DMS114 treated with DMSO at 0.1 percent for 48 hours (cell line): ENCODE results near the gene GCLM.
"Not testable (repeated sequence)": the region's sequence is repeated elsewhere in the genome, so short reads cannot be mapped to it uniquely, and the experiment has no call there.

Experiments used
- DNase-seq: peaks from one replicate; lab custom pipeline; 2025; ENCODE audit not compliant: unreplicated experiment; lab: John Stamatoyannopoulos, UW

The GCLM gene, protein sequence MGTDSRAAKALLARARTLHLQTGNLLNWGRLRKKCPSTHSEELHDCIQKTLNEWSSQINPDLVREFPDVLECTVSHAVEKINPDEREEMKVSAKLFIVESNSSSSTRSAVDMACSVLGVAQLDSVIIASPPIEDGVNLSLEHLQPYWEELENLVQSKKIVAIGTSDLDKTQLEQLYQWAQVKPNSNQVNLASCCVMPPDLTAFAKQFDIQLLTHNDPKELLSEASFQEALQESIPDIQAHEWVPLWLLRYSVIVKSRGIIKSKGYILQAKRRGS

DNA sequence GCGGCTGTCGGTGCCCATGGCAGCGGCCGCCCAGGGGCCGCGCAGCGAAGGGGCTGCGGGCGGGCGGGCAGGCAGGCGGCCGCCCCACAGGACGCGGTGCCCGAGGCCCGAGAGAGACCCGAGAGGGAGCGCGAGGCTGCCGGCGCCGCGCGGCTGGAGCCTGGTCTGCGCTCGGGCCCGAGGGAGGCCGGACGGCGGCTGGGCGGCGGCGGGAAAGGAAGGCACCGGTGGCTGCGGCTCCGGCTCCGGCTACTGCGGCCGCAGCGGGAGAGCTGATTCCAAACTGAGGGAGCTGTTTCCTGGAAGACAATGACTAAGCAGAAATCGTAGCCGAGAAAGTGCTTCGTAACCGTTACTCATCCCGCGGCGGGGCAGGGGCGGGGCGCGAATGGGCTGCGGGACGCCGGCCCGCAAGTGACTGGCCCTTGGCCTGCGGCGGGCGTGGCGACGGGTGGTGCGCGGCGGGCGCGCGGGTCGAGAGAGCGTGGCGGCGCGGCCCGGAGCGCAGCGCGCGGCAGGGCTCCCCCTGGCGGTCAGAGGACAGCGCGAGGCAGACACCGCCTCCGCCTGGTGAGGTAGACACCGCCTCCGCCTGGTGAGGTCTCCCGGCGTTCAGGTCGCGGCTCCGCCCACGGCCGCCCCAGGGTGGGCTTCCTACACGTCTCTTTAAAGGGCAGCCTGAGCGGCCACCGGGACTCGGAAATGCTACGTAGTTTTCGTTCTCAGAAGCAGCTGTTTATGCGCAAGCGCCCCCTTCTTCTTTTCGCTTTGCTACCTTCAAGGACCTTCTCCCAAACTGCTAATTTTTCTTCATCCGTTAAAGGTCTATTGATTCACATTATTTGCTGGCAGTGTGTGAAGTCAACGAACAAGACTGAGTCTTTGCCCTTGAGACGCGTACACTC, at the start of gene GCLM:
Gene GCLM (minus strand): TSS at position 285 of the 905 bp plus-strand sequence. CDS start 267 bp downstream, at position 18.
- peak; percentile 80 for DNase-seq

DNA sequence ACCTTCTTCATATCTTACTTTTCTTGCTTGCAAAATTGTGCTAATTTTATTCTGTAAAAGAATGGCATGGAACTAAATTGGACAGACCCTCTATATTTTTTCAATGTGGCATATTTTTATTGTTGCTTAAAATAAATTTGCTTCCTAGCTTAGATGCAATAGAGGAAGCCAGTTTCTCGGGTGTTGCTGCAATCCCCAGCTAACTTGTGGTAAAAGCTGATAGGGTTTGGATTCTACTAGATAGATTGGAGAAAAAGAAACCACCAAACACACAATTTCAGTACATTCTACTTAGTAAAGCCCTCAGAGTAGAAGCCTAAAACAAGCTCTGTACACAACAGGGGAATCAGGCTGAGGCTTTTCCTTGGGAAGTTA, 49.5 kb upstream of the GCLM start:
- DNase-seq: no peak

DNA sequence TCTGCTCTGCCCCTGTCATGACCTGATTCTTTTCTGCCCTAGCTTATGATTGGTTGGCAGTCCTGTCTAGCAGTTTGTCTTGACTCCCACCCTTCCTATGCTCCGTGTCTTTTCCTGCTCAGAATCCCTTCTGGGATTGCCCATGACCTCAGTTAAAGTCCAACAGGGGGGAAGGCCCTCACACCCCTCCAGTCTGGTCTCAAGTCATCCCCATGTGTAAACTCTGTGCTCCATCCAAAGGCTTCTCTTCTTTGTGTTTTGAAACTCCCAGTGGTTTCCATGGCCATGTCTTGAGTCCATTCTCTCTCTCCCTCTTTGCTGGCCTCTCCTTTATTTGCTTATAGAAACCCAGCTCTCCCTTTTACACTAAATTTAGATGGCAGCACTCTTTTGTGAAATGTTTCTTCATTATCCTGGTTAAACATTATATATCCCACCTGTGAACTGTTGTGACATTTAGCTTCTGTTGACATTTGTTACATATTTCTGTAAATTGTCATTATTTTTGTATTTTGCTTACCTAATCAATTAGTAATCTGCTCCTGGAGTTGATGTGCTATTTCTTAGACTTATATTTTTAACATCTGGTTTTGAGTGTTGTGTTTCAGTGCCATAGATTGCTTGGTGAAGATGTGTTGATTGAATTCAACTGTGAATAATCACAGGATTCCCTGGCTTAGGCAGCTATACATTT, 48.9 kb upstream of the GCLM start:
- no peak for DNase-seq

GRCh38 chr1:93955765-93956164, 46.5 kb upstream of the GCLM start:
- no peak for DNase-seq

- not testable (repeated sequence) for DNase-seq
Measured at GRCh38 chr1:93947002-93947686, 37.9 kb upstream of the GCLM start.

- DNase-seq: no peak
Measured at GRCh38 chr1:93938461-93939145, 29.4 kb upstream of the GCLM start.

DNA sequence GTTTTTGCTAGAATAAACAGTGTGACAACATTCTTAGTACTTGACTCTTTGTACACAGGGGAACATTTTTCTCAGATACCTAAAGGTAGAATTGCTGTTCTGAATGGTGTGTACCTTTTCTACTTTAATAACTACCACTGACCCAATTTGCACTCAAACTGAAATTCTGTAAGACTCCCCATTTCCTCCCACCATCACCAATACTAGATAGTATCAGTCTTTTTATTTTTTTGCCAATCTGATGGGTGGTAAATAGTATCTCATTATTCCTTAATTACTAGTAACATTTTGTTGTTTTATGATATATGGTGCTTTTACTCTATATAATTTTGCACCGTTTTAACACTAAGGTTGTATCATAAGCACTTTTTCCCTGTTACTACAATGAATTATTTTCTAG, 28.8 kb upstream of the GCLM start:
- no peak for DNase-seq

DNA sequence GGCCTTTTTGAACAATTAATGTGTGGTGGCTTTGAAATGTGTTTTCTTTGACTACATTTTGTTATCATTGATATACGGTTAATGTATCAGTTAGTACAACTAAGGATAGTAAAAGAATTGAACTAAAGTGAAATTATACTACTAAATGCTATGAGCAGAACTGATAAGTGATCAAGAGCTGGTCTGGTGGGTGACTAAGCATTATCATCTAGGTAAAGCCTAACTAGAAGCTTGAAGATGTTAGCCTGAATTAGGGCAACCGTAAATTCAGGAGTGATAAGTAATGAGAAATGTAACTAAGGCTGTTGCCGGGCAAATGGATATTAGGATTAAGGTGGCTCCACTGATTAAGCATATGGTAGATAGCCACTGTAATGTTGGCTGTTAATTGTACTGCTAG, 16.0 kb upstream of the GCLM start:
- DNase-seq: no peak

- DNase-seq: no peak
Measured at GRCh38 chr1:93919780-93920179, 10.6 kb upstream of the GCLM start.

DNA sequence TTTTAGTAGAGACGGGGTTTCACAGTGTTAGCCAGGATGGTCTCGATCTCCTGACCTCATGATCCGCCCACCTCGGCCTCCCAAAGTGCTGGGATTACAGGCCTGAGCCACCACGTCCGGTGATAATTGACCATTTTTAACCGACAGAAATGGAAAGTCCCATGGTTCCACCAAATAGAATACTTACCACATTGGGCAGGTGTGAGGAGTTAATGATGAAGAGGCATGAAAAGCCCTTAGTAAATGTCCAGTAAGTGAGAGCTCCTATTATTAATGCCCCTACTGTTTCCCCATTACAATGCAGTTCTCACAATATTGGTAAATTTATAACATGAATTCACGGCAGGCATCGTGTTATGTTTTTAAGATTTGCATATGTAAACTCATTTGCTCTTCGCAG, 8.1 kb upstream of the GCLM start:
- no peak for DNase-seq

GRCh38 chr1:93910880-93911279, 1.6 kb upstream of the GCLM start:
- not testable (repeated sequence) for DNase-seq

GRCh38 chr1:93910305-93910704, 1.1 kb upstream of the GCLM start:
- DNase-seq: no peak

DNA sequence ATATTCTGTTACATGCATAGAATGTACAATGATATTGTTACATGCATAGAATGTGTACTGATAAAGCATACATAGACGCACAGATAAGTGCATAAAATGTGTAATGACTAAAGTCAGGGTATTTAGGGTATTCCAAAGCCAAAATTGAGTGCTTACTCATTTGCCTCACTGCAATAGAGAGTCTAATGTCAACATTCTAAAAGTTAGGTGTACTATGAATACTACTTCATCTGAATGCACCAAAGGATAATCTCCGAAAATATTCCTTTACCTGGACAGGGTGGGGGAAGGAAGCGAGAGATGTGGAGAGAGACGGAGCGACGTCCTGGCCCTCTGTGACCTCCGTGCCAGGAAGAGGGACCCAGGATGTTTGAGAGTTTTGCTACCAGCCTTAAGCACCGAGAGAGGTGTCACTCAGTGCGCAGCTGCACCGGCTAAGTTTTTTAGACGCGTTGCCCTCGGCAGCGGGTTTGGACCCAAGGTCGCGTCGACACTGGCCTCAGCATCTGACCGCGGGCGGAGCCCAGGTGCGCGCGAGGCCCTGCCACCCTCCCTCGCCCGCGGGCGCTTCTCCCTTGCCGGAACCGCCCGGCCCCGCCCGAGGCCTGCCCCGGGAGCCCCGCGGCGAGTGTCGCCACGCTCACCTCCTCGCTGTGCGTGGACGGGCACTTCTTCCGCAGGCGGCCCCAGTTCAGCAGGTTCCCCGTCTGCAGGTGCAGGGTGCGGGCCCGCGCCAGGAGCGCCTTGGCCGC, 660 bp downstream of the GCLM start:
- DNase-seq: no peak

GRCh38 chr1:93907718-93908117, 1.5 kb downstream of the GCLM start:
- DNase-seq: no peak

- no peak for DNase-seq
Measured at GRCh38 chr1:93906480-93906879, 2.8 kb downstream of the GCLM start.

DNA sequence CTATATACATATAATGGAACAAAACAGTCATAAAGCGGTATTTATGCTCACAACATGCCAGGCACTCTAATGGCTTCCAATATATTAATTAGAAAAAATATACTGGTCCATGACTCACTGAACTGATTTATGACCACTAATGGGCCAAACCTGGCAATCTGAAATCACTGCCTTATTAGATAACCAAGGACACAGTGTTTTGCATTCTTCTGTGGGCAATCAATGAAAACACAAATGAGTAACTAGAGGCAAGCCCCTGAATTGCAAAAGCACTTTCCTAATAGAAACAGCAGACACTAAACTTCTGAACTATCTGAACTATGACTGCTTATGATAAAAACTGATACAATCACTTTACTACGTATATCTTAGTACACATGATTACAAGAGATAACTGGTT, 3.5 kb downstream of the GCLM start:
- no peak for DNase-seq

DNA sequence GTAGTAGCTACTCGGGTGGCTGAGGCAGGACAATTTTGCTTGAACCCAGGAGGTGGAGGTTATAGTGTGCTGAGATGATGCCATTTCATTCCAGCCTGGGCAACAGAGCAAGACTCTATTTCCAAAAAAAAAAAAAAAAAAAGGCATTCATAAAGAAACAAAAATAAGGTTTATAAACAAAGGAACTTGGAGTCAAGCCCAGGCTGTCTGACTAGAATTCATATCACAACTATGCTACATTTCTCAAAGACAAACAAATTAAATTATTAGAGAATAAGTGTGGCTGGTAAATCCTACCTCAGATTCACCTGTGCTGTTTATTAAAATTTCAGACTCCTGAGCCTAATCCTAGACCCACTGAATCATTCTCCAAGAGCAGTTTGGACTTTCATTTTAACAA, 4.2 kb downstream of the GCLM start:
- no peak for DNase-seq

DNA sequence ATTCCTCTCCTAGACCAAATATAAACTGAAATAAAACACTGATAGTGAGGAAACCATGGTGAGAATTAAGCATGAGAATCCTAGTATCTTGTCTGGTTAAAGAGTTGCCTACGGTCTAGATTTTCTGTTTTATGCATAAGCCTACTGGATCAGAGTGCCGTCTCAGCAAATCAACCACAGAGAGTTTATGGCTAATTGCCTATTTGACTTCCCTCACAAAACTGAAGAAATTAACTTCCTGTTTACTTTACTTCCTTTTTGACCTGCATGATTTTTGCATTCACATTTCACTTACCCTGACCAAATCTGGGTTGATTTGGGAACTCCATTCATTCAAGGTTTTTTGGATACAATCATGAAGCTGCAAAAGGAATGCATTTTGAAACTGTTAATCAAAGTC, 5.0 kb downstream of the GCLM start:
- no peak for DNase-seq

GRCh38 chr1:93900723-93901504, 8.3 kb downstream of the GCLM start:
- no peak for DNase-seq
